A549 treated with DMSO at 1 μM for 4 hours (cell line): ENCODE results near the gene RIMS1. TPM values are rescaled to one million over a fixed set of nuclear protein-coding genes. Genes with fewer than 3 reads are reported as not detected.

Experiments used
- total RNA-seq: library from RNA; stranded (reverse); fragments of 200-300 nt; extraction: Qiagen RNA extraction; gene quantifications from 5 replicates; pipeline ENCODE4 v1.2.3, GENCODE V29; 2022; ENCODE audit warnings: low read depth

Gene RIMS1
- total RNA-seq = not detected in 5 replicates

GRCh38 chr6:71886184-71887005, at the start of gene RIMS1:
Gene RIMS1 (plus strand): TSS chr6:71886550. CDS start chr6:71887024, 474 bp downstream.

